WTC11 (cell line): ENCODE data around the gene BOD1L2. TPM values are rescaled to one million over a fixed set of nuclear protein-coding genes. Genes with fewer than 3 reads are reported as not detected.

Source experiments
- ATAC-seq: fragments of 200-7000 bp; cut with Tn5 transposase; 2 replicates; pipeline ENCODE4 v1.10.0; 2021; ENCODE audit warnings: mild to moderate bottlenecking, moderate library complexity
- CTCF ChIA-PET: fragments of 300-600 bp; sonication (Branson Sonifier 250); formaldehyde crosslinking; loops from one replicate; lab custom pipeline; 2021; ENCODE audit warnings: antibody characterized with exemption; lab: Charles Lee
- POLR2A ChIA-PET: fragments of 350-600 bp; sonication (Branson Sonifier 250); formaldehyde crosslinking; loops from one replicate; lab custom pipeline; 2021; ENCODE audit warnings: antibody characterized with exemption; lab: Charles Lee
- DNase-seq: peaks from one replicate; pipeline ENCODE4 v3.0.0; 2021; ENCODE audit warnings: low spot score
- H3K27ac Mint-ChIP-seq: 2 replicates; pipeline ENCODE4 v1.8.0; 2021; ENCODE audit warnings: mixed read lengths
- H3K27me3 Mint-ChIP-seq: 2 replicates; pipeline ENCODE4 v1.8.0; 2021; ENCODE audit warnings: low read depth, mild to moderate bottlenecking, moderate library complexity, mixed read lengths
- H3K36me3 Mint-ChIP-seq: 2 replicates; pipeline ENCODE4 v1.8.0; 2021; ENCODE audit warnings: mixed read lengths
- H3K4me1 Mint-ChIP-seq: 2 replicates; pipeline ENCODE4 v1.8.0; 2022; ENCODE audit warnings: mixed read lengths
- H3K4me3 Mint-ChIP-seq: 2 replicates; pipeline ENCODE4 v1.8.0; 2021; ENCODE audit warnings: mild to moderate bottlenecking, moderate library complexity, mixed read lengths
- H3K9me3 Mint-ChIP-seq: 2 replicates; pipeline ENCODE4 v1.8.0; 2021; ENCODE audit warnings: mixed read lengths
- AR ChIP-seq: fragments of 250-450 bp; sonication (Bioruptor Pico); IDR thresholded peaks from 2 replicates; pipeline ENCODE4 v1.9.0; 2021; ENCODE audit warnings: mild to moderate bottlenecking
- ATF1 ChIP-seq: sonication (generic); formaldehyde crosslinking; IDR thresholded peaks from 2 replicates; pipeline ENCODE4 v1.8.1; 2023; ENCODE audit warnings: mild to moderate bottlenecking, moderate library complexity, missing genetic modification reagents
- CBFB ChIP-seq: sonication (generic); formaldehyde crosslinking; IDR thresholded peaks from 2 replicates; pipeline ENCODE4 v1.8.1; 2022; ENCODE audit warnings: mild to moderate bottlenecking, low read depth, missing genetic modification reagents
- CREB1 ChIP-seq: sonication (generic); formaldehyde crosslinking; IDR thresholded peaks from 2 replicates; pipeline ENCODE4 v1.8.0; 2023; ENCODE audit warnings: mild to moderate bottlenecking, missing genetic modification reagents
- CTCF ChIP-seq: fragments of 200-600 bp; IDR thresholded peaks from 2 replicates; pipeline ENCODE4 v1.8.0; 2022; ENCODE audit warnings: antibody characterized with exemption
- ELF4 ChIP-seq: sonication (generic); formaldehyde crosslinking; IDR thresholded peaks from 2 replicates; pipeline ENCODE4 v1.8.1; 2022; ENCODE audit warnings: low read depth, mild to moderate bottlenecking, moderate library complexity, missing genetic modification reagents
- ERG ChIP-seq: fragments of 250-450 bp; sonication (Bioruptor Pico); IDR thresholded peaks from 2 replicates; pipeline ENCODE4 v1.8.0; 2021; ENCODE audit warnings: mild to moderate bottlenecking
- ETV6 ChIP-seq: sonication (generic); formaldehyde crosslinking; IDR thresholded peaks from 2 replicates; pipeline ENCODE4 v1.8.1; 2022; ENCODE audit warnings: mild to moderate bottlenecking, missing genetic modification reagents
- FOXK1 ChIP-seq: sonication (generic); formaldehyde crosslinking; IDR thresholded peaks from 2 replicates; pipeline ENCODE4 v1.8.0; 2022; ENCODE audit warnings: mild to moderate bottlenecking, moderate library complexity, missing genetic modification reagents
- FOXP1 ChIP-seq: sonication (generic); formaldehyde crosslinking; IDR thresholded peaks from 2 replicates; pipeline ENCODE4 v1.8.0; 2022; ENCODE audit warnings: missing genetic modification reagents, mild to moderate bottlenecking, moderate library complexity, borderline replicate concordance
- GTF2I ChIP-seq: fragments of 250-450 bp; sonication (Bioruptor Pico); conservative IDR thresholded peaks from 2 replicates; pipeline ENCODE4 v1.4.0; 2021; ENCODE audit warnings: mild to moderate bottlenecking
- HMGXB4 ChIP-seq: sonication (generic); formaldehyde crosslinking; IDR thresholded peaks from 2 replicates; pipeline ENCODE4 v1.8.1; 2023; ENCODE audit warnings: mild to moderate bottlenecking, moderate library complexity, missing genetic modification reagents
- JAZF1 ChIP-seq: fragments of 250-450 bp; sonication (Bioruptor Pico); IDR thresholded peaks from 2 replicates; pipeline ENCODE4 v1.9.0; 2021; ENCODE audit warnings: moderate library complexity, mild to moderate bottlenecking, inconsistent platforms
- MXD4 ChIP-seq: fragments of 250-450 bp; sonication (Bioruptor Pico); IDR thresholded peaks from 2 replicates; pipeline ENCODE4 v1.8.0; 2021; ENCODE audit warnings: mild to moderate bottlenecking, moderate library complexity, borderline replicate concordance
- TEAD1 ChIP-seq: sonication (generic); formaldehyde crosslinking; IDR thresholded peaks from 2 replicates; pipeline ENCODE4 v1.8.0; 2022; ENCODE audit warnings: mild to moderate bottlenecking, missing genetic modification reagents
- ZNF219 ChIP-seq: sonication (generic); formaldehyde crosslinking; IDR thresholded peaks from 2 replicates; pipeline ENCODE4 v1.8.0; 2023; ENCODE audit warnings: missing genetic modification reagents, mild to moderate bottlenecking, borderline replicate concordance
- ZNF232 ChIP-seq: sonication (generic); formaldehyde crosslinking; IDR thresholded peaks from 2 replicates; pipeline ENCODE4 v1.8.0; 2022; ENCODE audit warnings: mild to moderate bottlenecking, missing genetic modification reagents
- ZNF317 ChIP-seq: sonication (generic); formaldehyde crosslinking; IDR thresholded peaks from 2 replicates; pipeline ENCODE4 v1.8.1; 2023; ENCODE audit warnings: low read depth, mild to moderate bottlenecking, moderate library complexity, missing genetic modification reagents, borderline replicate concordance
- ZNF396 ChIP-seq: fragments of 250-450 bp; sonication (Bioruptor Pico); IDR thresholded peaks from 2 replicates; pipeline ENCODE4 v1.8.0; 2021; ENCODE audit warnings: mild to moderate bottlenecking, moderate library complexity, borderline replicate concordance
- total RNA-seq: library from RNA; stranded (reverse); gene quantifications from 3 replicates; pipeline ENCODE4 v1.2.3, GENCODE V29; 2021

The BOD1L2 gene
- total RNA-seq, 1 experiment from 2014 or later: not detected

- H3K27ac Mint-ChIP-seq: no peak overlapping the region
- POLR2A ChIA-PET: no interaction called here
- CTCF ChIA-PET: no interaction called here
- H3K27me3 Mint-ChIP-seq: peaks cover 3% of the 10 kb centered on the region; the same call in 1 of the 2 replicates
- no peak for DNase-seq
- H3K36me3 Mint-ChIP-seq: no peaks in the 10 kb centered on the region
- H3K9me3 Mint-ChIP-seq: peaks cover 17% of the 10 kb centered on the region
- H3K4me1 Mint-ChIP-seq: peaks cover 4% of the 10 kb centered on the region; the same call in 1 of the 2 replicates
- no peak overlapping the region for H3K4me3 Mint-ChIP-seq
- no peak for TF ChIP-seq CREB1 (CRISPR knock-in tag)
- no peak for TF ChIP-seq CTCF
- no peak for TF ChIP-seq AR (CRISPR knock-in tag)
- TF ChIP-seq JAZF1 (CRISPR knock-in tag): no peak
- no peak for TF ChIP-seq FOXK1
- no peak for TF ChIP-seq ERG (CRISPR knock-in tag)
- TF ChIP-seq ETV6 (CRISPR knock-in tag): no peak
- TF ChIP-seq FOXP1 (CRISPR knock-in tag): no peak
- TF ChIP-seq ZNF396 (CRISPR knock-in tag): no peak
- no peak for TF ChIP-seq HMGXB4 (CRISPR knock-in tag)
- TF ChIP-seq CBFB (CRISPR knock-in tag): no peak
- ATAC-seq: no peak
These were observed 4.6 kb upstream of the BOD1L2 start for GRCh38 chr18:57142324-57142723.

GRCh38 chr18:57143265-57143664, 3.6 kb upstream of the BOD1L2 start:
- POLR2A ChIA-PET: no interaction called here
- Mint-ChIP-seq H3K4me1 (peaks cover 4% of the 10 kb centered on the region; the same call in 1 of the 2 replicates), H3K36me3 (no peaks in the 10 kb centered on the region), H3K9me3 (peaks cover 14% of the 10 kb centered on the region)
- ATAC-seq (no peak), DNase-seq (no peak)
- no peak for TF ChIP-seq ZNF232 (CRISPR knock-in tag)
- TF ChIP-seq ATF1 (CRISPR knock-in tag): no peak
- no peak for TF ChIP-seq GTF2I
- no peak for TF ChIP-seq ZNF219
- no peak for TF ChIP-seq ELF4 (CRISPR knock-in tag)
- no peak for TF ChIP-seq ZNF317 (CRISPR knock-in tag)
- no peak for TF ChIP-seq MXD4 (CRISPR knock-in tag)
- TF ChIP-seq TEAD1: no peak
- TF ChIP-seq, all 79 proteins: peak for 0
- no peak overlapping the region for H3K4me3 Mint-ChIP-seq
- H3K27ac Mint-ChIP-seq: no peak overlapping the region
- H3K27me3 Mint-ChIP-seq: peaks cover 3% of the 10 kb centered on the region; the same call in 1 of the 2 replicates
- CTCF ChIA-PET: no interaction called here
